Suprapubic skin (tissue), 4 donors: ENCODE results near the gene NCAM1. TPM values are rescaled to one million over a fixed set of nuclear protein-coding genes. Genes with fewer than 3 reads are reported as not detected.

ENCODE experiments used
- DNase-seq, 2 donors: peaks; one replicate each; pipeline ENCODE4 v3.0.0-alpha.2; 2019; ENCODE audit warnings: low spot score in 2 of 2
- H3K27ac ChIP-seq: fragments of 200-600 bp; sonication (generic); one replicate; pipeline ENCODE4 v1.5.1; 2019
- H3K27me3 ChIP-seq: fragments of 200-600 bp; sonication (generic); one replicate; pipeline ENCODE4 v1.5.1; 2019
- H3K36me3 ChIP-seq: fragments of 200-600 bp; sonication (generic); one replicate; pipeline ENCODE4 v1.5.1; 2019
- H3K4me1 ChIP-seq: fragments of 200-600 bp; sonication (generic); one replicate; pipeline ENCODE4 v1.5.1; 2019
- H3K4me3 ChIP-seq: fragments of 200-600 bp; sonication (generic); one replicate; pipeline ENCODE4 v1.5.1; 2019; ENCODE audit warnings: mild to moderate bottlenecking
- H3K9me3 ChIP-seq: fragments of 200-600 bp; sonication (generic); one replicate; pipeline ENCODE4 v1.5.1; 2019
- CTCF ChIP-seq, 2 donors: fragments of 200-600 bp in 1 of 2; fragments of 450-650 bp in 1 of 2; sonication (generic) in 1 of 2; IDR thresholded peaks; one replicate each; pipeline ENCODE4 v1.5.1; 2016 to 2019; ENCODE audit warnings: antibody characterized with exemption in 2 of 2, mild to moderate bottlenecking in 1 of 2, moderate library complexity in 1 of 2
- EP300 ChIP-seq: sonication (generic); formaldehyde crosslinking; IDR thresholded peaks from one replicate; pipeline ENCODE4 v1.6.1; 2017; ENCODE audit warnings: antibody characterized with exemption
- POLR2A ChIP-seq, 2 donors: fragments of 450-650 bp; IDR thresholded peaks; one replicate each; pipeline ENCODE4 v1.6.1; 2017; ENCODE audit warnings: antibody characterized with exemption in 2 of 2, mild to moderate bottlenecking in 2 of 2, moderate library complexity in 2 of 2
- POLR2AphosphoS5 ChIP-seq, 3 donors: sonication (generic); formaldehyde crosslinking; IDR thresholded peaks; one replicate each; pipeline ENCODE4 v1.6.1; 2017; ENCODE audit warnings: antibody characterized with exemption in 3 of 3
- WGBS: methylation state at CpG from one replicate; pipeline ENCODE4 v1.1.5; 2018; 5-methylcytosine and 5-hydroxymethylcytosine counted together
- total RNA-seq, 4 donors: library from RNA; depleted of rRNA; stranded (reverse); fragments of >200 nt; gene quantifications; one replicate each; pipeline ENCODE4 v1.1.0, GENCODE V29; 2016

Gene NCAM1
- total RNA-seq, 4 donors from 2014 or later: 0.98 to 3.3 (median 1.9) TPM

DNA sequence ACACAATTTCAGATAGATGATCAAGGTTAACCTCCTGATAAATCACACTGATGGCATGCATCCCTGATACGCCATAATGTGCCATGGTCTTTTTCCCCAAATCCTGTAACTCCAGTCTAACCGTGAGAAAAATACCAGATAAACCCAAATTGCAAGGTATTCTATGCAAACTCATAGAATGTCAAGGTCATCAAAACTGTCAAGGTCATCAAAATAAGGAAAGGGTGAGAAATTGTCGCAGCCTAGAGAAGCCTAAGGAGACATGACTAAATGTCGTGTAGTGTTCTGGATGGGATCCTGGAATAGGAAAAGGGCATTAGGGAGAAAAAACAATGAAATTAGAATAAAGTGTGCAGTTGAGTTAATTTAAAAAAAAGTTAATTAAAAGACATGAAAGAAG is 357.9 kb downstream of the NCAM1 start:
- Histone ChIP-seq H3K4me3 (no peak overlapping the region), H3K27ac (no peak overlapping the region), H3K9me3 (no peaks in the 10 kb centered on the region), H3K27me3 (no peaks in the 10 kb centered on the region), H3K4me1 (peaks cover 24% of the 10 kb centered on the region), H3K36me3 (peaks cover 26% of the 10 kb centered on the region)
- TF ChIP-seq CTCF (IDR thresholded peaks at IDR 0.05): no peak
- TF ChIP-seq POLR2A (IDR thresholded peaks at IDR 0.05): no peak
- no peak for TF ChIP-seq EP300
- no peak for TF ChIP-seq POLR2AphosphoS5 (IDR thresholded peaks at IDR 0.05)
- 96% methylated on average over 4 of the region's 4 CpGs for WGBS
- DNase-seq: no peak

DNA sequence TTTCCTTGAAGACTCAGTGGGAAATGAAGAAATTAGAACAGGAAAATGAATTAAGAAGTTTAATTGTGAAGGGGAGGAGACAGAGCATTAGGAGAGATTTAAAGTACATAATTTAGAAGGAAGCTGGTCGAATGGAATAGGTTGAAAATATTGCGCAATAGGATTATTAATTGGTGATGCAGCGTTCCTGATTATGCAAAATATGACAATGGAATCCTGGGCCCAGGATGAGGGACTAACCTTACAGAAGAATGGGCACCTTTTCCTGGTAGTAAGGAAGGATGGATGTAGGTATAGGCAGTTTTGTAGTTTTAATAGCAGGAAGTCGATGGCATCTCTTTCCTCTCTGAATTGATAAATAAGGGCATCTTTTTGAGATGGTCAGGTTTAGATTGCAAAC is 360.9 kb downstream of the NCAM1 start:
- TF ChIP-seq POLR2A (IDR thresholded peaks at IDR 0.05) (no peak), EP300 (no peak), POLR2AphosphoS5 (IDR thresholded peaks at IDR 0.05) (no peak), CTCF (IDR thresholded peaks at IDR 0.05) (no peak)
- no peak for DNase-seq
- Histone ChIP-seq H3K27me3 (no peaks in the 10 kb centered on the region), H3K36me3 (peaks cover 54% of the 10 kb centered on the region), H3K4me3 (no peak overlapping the region), H3K27ac (no peak overlapping the region), H3K9me3 (no peaks in the 10 kb centered on the region), H3K4me1 (peaks cover 3% of the 10 kb centered on the region)
- 63% methylated on average over 4 of the region's 4 CpGs for WGBS

DNA sequence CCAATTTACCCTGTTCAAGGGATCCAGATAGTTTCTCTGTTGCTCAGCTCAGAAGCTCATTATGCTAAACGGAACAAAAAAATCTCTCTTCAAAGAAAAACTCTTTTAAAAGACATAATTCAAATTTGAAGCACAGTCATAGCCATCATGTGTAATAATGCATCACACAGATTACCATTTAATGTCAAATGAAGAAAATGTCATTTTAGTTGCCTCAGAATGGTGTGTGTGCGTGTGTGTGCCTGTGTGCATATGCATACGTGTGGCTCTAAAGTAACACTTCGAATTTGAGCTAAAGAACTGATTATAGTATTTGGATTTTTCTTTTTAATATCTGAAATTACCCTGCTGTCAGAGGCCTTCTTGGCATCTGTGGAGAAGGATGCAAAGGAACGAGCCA is 363.0 kb downstream of the NCAM1 start:
- no peak for DNase-seq
- Histone ChIP-seq H3K9me3 (no peaks in the 10 kb centered on the region), H3K36me3 (peaks cover 60% of the 10 kb centered on the region), H3K4me1 (no peaks in the 10 kb centered on the region), H3K27ac (no peak overlapping the region), H3K27me3 (no peaks in the 10 kb centered on the region), H3K4me3 (no peak overlapping the region)
- TF ChIP-seq EP300: no peak
- TF ChIP-seq CTCF (IDR thresholded peaks at IDR 0.05): no peak
- TF ChIP-seq POLR2A (IDR thresholded peaks at IDR 0.05): no peak
- TF ChIP-seq POLR2AphosphoS5 (IDR thresholded peaks at IDR 0.05): no peak
- whole genome bisulfite sequencing: 92% methylated on average over 5 of the region's 5 CpGs
